Ishikawa (cell line): ENCODE measurements around the gene ALDH1B1.

ENCODE experiments used
- CEBPB ChIP-seq: IDR thresholded peaks from 2 replicates; pipeline ENCODE4 v1.6.1; 2012
- CREB1 ChIP-seq: IDR thresholded peaks from 2 replicates; pipeline ENCODE4 v1.6.1; 2012; ENCODE audit warnings: low read depth
- EGR1 ChIP-seq: IDR thresholded peaks from 2 replicates; pipeline ENCODE4 v1.6.1; 2012
- EP300 ChIP-seq: IDR thresholded peaks from 2 replicates; pipeline ENCODE4 v1.6.1; 2012; ENCODE audit warnings: borderline replicate concordance
- FOXM1 ChIP-seq: IDR thresholded peaks from 2 replicates; pipeline ENCODE4 v1.6.1; 2012; ENCODE audit warnings: low read depth, borderline replicate concordance
- MAX ChIP-seq: IDR thresholded peaks from 2 replicates; pipeline ENCODE4 v1.6.1; 2012
- NFIC ChIP-seq: IDR thresholded peaks from 2 replicates; pipeline ENCODE4 v1.6.1; 2012
- RAD21 ChIP-seq: IDR thresholded peaks from 2 replicates; pipeline ENCODE4 v1.6.1; 2012; ENCODE audit warnings: low read depth
- REST ChIP-seq: IDR thresholded peaks from 2 replicates; pipeline ENCODE4 v1.6.1; 2012; ENCODE audit warnings: low read depth, mild to moderate bottlenecking
- TAF1 ChIP-seq: IDR thresholded peaks from 2 replicates; pipeline ENCODE4 v1.6.1; 2012; ENCODE audit warnings: low read depth, mild to moderate bottlenecking
- TCF12 ChIP-seq: IDR thresholded peaks from 2 replicates; pipeline ENCODE4 v1.6.1; 2012; ENCODE audit warnings: low read depth
- TEAD4 ChIP-seq: IDR thresholded peaks from 2 replicates; pipeline ENCODE4 v1.6.1; 2012
- USF1 ChIP-seq: IDR thresholded peaks from 2 replicates; pipeline ENCODE4 v1.6.1; 2012
- YY1 ChIP-seq: IDR thresholded peaks from 2 replicates; pipeline ENCODE4 v1.6.1; 2012; ENCODE audit warnings: low read depth
- ZBTB7A ChIP-seq: IDR thresholded peaks from 2 replicates; pipeline ENCODE4 v1.6.1; 2012; ENCODE audit warnings: low read depth

ALDH1B1 gene

GRCh38 chr9:38374847-38375571 is 17.5 kb upstream of the ALDH1B1 start:
- TF ChIP-seq YY1 (no peak), TEAD4 (no peak), RAD21 (no peak), USF1 (no peak), MAX (no peak), NFIC (no peak)

- TF ChIP-seq YY1 (no peak), ZBTB7A (no peak), REST (no peak), TCF12 (no peak), TEAD4 (no peak), MAX (no peak), USF1 (no peak), CREB1 (no peak), RAD21 (no peak), TAF1 (no peak), EP300 (no peak), CEBPB (no peak), EGR1 (no peak), FOXM1 (no peak), NFIC (no peak)
Measured at GRCh38 chr9:38375572-38375963, 16.9 kb upstream of the ALDH1B1 start.

- TF ChIP-seq USF1, result no peak
- no peak for TF ChIP-seq EP300
- no peak for TF ChIP-seq CREB1
- TF ChIP-seq RAD21, result no peak
- TF ChIP-seq ZBTB7A, result no peak
- no peak for TF ChIP-seq TAF1
- TF ChIP-seq EGR1, result no peak
- TF ChIP-seq CEBPB, result no peak
- TF ChIP-seq MAX, result no peak
- TF ChIP-seq TEAD4, result no peak
- TF ChIP-seq FOXM1, result no peak
- no peak for TF ChIP-seq TCF12
- no peak for TF ChIP-seq NFIC
- TF ChIP-seq REST, result no peak
Measured at GRCh38 chr9:38376021-38376670, 16.4 kb upstream of the ALDH1B1 start.

GRCh38 chr9:38380230-38380871 is 12.2 kb upstream of the ALDH1B1 start:
- TF ChIP-seq CREB1 (no peak), FOXM1 (no peak), EP300 (no peak), EGR1 (no peak), REST (no peak), TEAD4 (no peak), RAD21 (no peak), CEBPB (no peak), TAF1 (no peak), NFIC (no peak), ZBTB7A (no peak)
